Dermis blood vessel endothelial cell (primary cell): ENCODE measurements around the gene NTF3. TPM values are rescaled to one million over a fixed set of nuclear protein-coding genes. Genes with fewer than 3 reads are reported as not detected.
"Not testable (repeated sequence)": the region's sequence is repeated elsewhere in the genome, so short reads cannot be mapped to it uniquely, and the experiment has no call there.

Source experiments
- DNase-seq: peaks from one replicate; pipeline ENCODE4 v3.0.0; 2010
- total RNA-seq: library from RNA; depleted of rRNA; stranded (reverse); fragments of >200 nt; gene quantifications from 2 replicates; pipeline ENCODE4 v1.2.3, GENCODE V29; 2014

Gene NTF3
- total RNA-seq, 1 donor from 2014 or later, result 0.34 TPM

GRCh38 chr12:5513406-5513805 is 81.5 kb downstream of the NTF3 start:
- no peak for DNase-seq

GRCh38 chr12:5514016-5514415 is 82.1 kb downstream of the NTF3 start:
- DNase-seq, result no peak

- DNase-seq, result no peak
Observed at GRCh38 chr12:5514545-5514944, 82.6 kb downstream of the NTF3 start.

- no peak for DNase-seq
Observed at GRCh38 chr12:5515458-5515857, 83.5 kb downstream of the NTF3 start.

DNA sequence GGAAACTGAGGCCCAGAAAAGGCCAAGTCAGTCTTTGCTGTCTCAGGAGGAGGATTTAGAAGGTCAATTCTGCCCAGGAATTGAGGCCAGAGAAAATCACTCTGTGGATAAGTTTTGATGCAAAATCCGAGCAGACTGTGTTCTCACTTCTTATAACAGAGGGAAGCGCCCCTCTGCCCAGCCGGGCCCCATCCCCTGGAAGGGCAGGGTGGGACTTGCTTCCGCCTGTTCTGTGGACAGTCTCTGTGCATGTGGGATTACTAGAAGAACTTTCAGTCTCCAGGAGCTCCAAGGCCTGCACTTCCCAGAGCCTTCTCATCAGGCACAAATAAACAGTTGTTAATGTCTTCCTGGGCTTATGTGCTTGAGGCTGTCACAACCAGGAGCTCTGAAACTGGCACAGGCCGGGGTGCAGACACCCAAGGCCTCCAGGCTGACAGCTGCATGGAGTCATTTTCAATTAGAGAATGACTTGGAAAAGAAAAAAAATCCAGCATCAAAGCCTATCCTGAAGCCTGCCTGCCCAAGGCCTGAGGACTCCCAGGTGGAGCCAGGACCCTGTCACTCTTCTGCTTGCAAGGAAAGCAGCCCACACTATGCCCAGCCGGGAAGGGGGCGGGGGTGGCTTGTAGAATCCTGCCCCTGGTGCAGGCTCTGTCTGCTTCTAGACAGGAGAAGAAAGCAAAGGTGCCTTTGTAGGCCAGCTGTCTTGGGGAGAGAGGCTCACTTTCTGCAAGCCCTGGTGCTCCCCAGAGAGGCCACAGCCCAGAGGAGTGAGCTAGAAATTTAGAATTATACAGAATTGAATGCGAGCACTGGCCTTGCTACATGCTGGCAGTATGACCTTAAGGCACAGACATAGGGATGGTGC is 84.7 kb downstream of the NTF3 start:
- DNase-seq, result no peak

DNA sequence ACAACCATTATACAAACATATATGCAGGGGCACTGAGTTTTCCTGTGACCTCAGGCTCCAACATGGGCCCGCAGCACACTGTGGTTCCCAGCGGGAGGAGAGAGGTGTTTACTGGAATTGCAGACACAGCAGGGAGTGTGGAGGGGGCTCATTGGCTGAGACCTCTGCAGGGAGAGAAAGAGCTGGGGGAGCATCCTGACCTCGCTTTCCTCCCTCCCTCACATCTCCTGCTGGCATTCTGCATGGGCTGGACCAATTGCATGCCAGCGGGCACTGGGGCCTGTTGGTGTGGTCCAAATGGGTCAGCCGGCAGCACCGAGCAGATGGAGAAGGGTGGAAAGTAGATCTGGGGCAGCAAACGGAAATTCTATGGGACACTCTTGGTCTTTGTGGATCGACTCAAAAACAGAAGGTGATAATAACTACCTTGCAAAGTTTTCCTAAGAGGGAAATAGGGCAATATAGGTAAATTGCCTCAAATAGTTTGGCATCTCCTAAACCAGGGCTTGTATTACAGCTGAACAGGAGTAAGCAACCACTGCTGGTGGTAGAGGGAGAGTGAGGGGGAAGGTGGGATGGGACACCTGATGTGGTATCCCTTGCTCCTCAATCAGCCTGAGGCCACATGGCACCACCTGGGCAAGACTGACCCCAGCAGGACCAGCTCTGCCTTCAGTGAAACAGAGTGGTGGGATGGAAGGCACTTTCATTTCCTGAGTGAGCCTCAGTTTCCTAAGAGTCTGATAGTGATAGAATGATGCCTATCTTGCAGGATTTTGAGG is 86.9 kb downstream of the NTF3 start:
- no peak for DNase-seq

- no peak for DNase-seq
Observed at GRCh38 chr12:5520037-5520436, 88.1 kb downstream of the NTF3 start.

GRCh38 chr12:5520831-5521230 is 88.9 kb downstream of the NTF3 start:
- no peak for DNase-seq

- no peak for DNase-seq
Observed at GRCh38 chr12:5521456-5522325, 89.8 kb downstream of the NTF3 start.

GRCh38 chr12:5522432-5523335 is 90.8 kb downstream of the NTF3 start:
- DNase-seq, result no peak

DNA sequence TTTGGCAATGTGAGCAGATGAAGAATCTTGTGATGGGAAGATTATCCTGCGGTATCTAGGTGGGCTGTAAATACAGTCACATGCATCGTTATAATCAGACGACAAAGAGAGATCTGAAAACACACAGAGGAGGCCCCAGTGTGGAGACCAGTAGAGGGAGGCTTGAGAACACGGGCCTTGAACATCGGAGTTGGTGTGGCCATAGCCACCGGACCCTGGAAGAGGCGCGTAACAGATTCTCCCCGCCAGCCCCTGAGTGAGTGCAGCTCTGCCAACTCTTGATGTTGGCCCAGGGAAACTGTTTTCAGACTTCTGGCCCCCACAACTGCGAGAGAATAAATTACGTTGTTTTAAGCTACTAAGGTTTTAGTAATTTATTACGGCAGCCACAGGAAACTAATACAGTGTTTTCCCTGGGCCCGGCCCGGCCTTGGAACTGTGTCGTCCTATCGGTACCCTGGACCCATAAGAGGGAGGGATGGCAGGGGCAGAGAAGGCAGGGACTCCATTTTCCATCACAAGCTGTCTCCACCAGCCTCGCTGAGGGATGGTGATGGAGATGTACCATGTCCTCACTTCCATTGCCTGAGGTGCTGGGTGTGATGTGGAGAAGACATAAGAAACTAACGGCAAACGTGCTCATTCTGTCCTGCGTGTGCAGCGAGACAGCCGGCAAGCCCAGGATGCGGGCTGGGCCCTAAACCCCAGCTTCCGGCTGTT is 91.6 kb downstream of the NTF3 start:
- DNase-seq, result no peak

GRCh38 chr12:5524116-5524768 is 92.3 kb downstream of the NTF3 start:
- DNase-seq, result no peak

DNA sequence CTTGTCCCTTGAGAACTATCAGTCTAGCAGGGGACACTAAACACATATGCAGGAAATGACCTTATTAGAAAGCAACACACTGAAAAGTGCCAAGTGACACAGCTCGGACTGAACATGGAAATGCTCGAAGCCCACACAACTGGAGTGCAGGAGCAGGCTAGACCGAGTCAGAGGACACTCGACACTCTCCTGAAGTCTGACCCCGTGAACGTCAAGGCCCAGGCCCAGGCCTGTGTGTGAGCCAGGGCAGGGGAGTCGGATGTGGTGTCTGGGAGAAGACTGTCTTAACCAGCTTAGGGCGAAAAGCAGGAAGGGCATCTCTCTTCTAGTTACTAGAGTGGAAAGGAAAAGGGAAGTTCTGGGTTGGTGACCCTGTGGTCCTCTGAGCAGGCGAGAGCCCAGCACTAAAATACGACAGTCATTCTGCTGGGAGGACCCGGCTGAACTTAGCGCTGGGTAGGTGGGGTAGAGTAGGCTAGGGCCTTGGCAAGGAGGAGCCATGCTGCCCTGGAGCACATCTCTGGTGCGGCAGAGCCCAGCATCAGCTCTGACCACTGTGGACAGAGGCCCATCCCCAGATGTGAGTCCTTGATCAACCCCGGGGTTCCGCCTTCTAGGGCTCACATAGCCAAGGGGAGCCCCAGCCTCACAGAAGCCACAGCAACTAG is 93.0 kb downstream of the NTF3 start:
- no peak for DNase-seq

DNA sequence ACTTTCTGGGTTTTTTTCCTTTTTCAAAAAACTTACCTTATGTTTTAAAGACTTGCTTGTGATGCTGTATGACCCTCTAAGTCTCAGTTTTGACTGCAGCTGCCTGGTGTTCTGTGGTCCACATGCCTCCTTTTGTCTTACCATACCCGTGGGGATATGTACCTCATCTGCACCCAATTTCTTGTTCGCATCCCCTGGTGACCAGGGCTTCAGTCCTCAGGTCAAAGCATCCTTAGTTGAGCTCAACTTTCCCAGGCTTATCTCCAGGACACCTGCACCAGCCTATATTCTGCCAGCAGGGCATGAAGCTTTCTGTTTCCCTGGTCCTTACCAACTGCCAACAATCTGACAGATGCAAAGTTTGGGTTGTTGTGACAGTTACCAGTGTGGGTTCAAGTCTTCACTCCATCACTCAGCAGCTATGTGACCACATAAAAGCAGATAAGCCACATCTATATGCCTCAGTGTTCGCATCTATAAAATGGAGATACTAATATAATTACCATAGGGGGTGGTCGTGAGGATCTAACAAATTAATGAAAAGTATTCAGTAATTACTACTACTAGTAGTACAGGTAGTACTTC is 94.0 kb downstream of the NTF3 start:
- DNase-seq, result no peak

DNA sequence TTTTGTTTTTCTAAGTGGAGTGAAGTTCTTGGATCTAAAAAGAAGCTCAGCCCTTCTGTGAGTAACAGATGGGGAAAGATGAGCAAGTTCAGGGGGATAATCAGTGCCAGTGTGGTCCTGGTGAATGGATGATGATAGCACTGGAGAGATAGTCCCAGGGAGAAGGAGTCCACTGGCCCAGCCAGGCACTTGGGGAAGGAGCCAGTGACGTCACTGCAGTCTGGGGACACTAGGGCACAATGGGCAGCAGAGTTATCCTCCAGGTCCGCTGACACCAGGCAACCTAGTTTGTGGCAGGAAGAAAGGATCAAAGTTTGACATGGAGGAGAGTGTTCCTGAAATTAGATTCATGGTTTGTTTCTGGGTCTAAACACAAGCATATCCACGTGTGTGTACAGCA is 101.5 kb downstream of the NTF3 start:
- DNase-seq, result no peak

DNA sequence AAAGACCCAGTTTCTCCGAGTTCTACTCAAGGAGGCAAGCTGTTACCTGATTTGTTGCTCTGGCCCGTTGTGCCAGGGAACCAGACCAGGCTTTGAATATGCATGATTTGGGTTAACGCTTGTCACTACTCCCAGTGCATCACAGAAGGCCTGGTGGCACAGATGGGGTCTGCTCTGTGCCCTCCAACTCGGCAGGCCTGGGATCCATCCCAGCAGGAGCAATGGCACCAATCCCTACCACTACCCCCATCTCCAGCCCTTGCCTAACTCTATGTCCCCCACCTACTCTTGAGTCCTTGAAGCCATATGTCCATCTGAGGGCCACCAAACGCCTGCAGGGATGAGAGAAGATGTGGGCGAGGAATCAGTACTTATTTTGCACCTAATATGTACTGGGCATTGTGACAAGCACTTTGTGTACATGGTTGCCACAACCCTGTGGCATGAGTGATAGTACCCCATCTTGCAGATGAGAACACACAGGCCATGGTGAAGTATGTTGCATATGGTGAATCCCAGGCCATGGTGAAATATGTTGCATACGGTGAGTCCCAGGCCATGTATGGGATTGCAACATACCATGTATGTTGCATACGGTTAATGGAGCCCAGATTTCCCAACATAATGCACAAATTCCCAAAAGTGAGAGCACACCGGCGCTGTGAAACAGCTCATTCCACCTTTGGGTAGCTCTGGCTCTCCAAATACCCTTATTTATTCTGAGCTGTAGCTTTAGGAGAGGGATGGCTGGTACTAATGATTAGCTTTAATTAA is 102.7 kb downstream of the NTF3 start:
- DNase-seq, result no peak

DNA sequence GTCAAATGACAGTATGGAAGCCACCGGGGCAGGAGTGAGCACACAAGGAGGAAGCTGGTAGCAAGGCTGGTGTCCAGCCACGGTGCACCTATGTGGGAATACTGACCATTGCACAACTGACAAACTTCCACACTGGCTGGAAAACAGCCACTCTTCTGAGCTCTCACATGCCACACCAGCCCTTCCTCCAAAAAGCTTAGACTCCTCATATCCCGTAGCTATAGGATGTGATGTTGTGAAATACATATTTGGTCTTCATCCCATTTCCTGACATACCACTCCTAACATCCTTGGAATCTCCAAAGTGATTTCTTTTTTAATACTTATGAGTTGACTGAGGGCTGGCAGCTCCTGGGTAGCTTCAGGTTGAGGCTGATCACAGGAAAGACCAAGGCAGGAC is 103.6 kb downstream of the NTF3 start:
- DNase-seq, result no peak

DNA sequence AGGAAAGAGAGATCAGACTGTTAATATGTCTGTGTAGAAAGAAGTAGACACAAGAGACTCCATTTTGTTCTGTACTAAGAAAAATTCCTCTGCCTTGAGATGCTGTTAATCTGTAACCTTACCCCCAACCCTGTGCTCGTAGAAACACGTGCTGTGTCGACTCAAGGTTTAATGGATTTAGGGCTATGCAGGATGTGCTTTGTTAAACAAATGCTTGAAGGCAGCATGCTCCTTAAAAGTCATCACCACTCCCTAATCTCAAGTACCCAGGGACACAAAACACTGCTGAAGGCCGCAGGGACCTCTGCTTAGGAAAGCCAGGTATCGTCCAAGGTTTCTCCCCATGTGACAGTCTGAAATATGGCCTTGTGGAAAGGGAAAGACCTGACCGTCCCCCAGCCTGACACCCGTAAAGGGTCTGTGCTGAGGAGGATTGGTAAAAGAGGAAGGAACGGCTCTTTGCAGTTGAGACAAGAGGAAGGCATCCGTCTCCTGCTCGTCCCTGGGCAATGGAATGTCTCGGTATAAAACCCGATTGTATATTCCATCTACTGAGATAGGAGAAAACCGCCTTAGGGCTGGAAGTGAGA is 105.2 kb downstream of the NTF3 start:
- not testable (repeated sequence) for DNase-seq
